Measurements from ENCODE around the gene KCNK5. TPM values are rescaled to one million over a fixed set of nuclear protein-coding genes. Genes with fewer than 3 reads are reported as not detected.

The KCNK5 gene
- total RNA-seq, 2 donors from 2014 or later = 1.1 to 2.0 TPM

- Histone ChIP-seq H3K36me3 (no peaks in the 10 kb centered on the region), H3K9me3 (no peaks in the 10 kb centered on the region), H3K27me3 (no peaks in the 10 kb centered on the region), H3K4me1 (no peaks in the 10 kb centered on the region), H3K27ac (no peak overlapping the region), H3K4me3 (no peak overlapping the region)
- TF ChIP-seq CTCF (IDR thresholded peaks at IDR 0.05) = no peak
- DNase-seq (ENCODE audit: low spot score) = no peak
Observed at GRCh38 chr6:39153766-39154397, 75.4 kb downstream of the KCNK5 start.

GRCh38 chr6:39152262-39152661, 77.0 kb downstream of the KCNK5 start:
- TF ChIP-seq CTCF (IDR thresholded peaks at IDR 0.05) = no peak
- no peaks in the 10 kb centered on the region for H3K27me3 ChIP-seq
- DNase-seq (ENCODE audit: low spot score) = no peak
- H3K9me3 ChIP-seq = no peaks in the 10 kb centered on the region
- H3K36me3 ChIP-seq = no peaks in the 10 kb centered on the region
- H3K4me3 ChIP-seq = no peak overlapping the region
- no peak overlapping the region for H3K27ac ChIP-seq
- H3K4me1 ChIP-seq = no peaks in the 10 kb centered on the region

- DNase-seq (ENCODE audit: low spot score) = no peak
- no peaks in the 10 kb centered on the region for H3K27me3 ChIP-seq
- no peak overlapping the region for H3K4me3 ChIP-seq
- H3K36me3 ChIP-seq = no peaks in the 10 kb centered on the region
- no peaks in the 10 kb centered on the region for H3K4me1 ChIP-seq
- no peaks in the 10 kb centered on the region for H3K9me3 ChIP-seq
- no peak for TF ChIP-seq CTCF (IDR thresholded peaks at IDR 0.05)
- H3K27ac ChIP-seq = no peak overlapping the region
Observed at GRCh38 chr6:39151211-39151610, 78.1 kb downstream of the KCNK5 start.

- Histone ChIP-seq H3K36me3 (no peaks in the 10 kb centered on the region), H3K4me1 (no peaks in the 10 kb centered on the region), H3K4me3 (no peak overlapping the region), H3K27ac (no peak overlapping the region), H3K9me3 (no peaks in the 10 kb centered on the region), H3K27me3 (no peaks in the 10 kb centered on the region)
- no peak for DNase-seq (ENCODE audit: low spot score)
- TF ChIP-seq CTCF (IDR thresholded peaks at IDR 0.05) = no peak
Observed at GRCh38 chr6:39144481-39145173, 84.6 kb downstream of the KCNK5 start.

GRCh38 chr6:39143238-39143930, 85.9 kb downstream of the KCNK5 start:
- Histone ChIP-seq H3K36me3 (no peaks in the 10 kb centered on the region), H3K4me1 (no peaks in the 10 kb centered on the region), H3K9me3 (peaks cover 0 to 6% of the 10 kb centered on the region in 2 donors), H3K27ac (no peak overlapping the region), H3K27me3 (no peaks in the 10 kb centered on the region), H3K4me3 (no peak overlapping the region)
- DNase-seq (ENCODE audit: low spot score) = no peak
- no peak for TF ChIP-seq CTCF (IDR thresholded peaks at IDR 0.05)
